Activated CD8-positive, alpha-beta T cell treated with anti-CD3 and anti-CD28 coated beads, Interleukin-2, amount 10 ng/mL, durations not matched to agents 7 days and 5 days (primary cell): ENCODE results near the gene IREB2. TPM values are rescaled to one million over a fixed set of nuclear protein-coding genes. Genes with fewer than 3 reads are reported as not detected.
A peak's percentile ranks its signal among the peaks of the same experiment; 100 is the strongest.
"Not testable (repeated sequence)": the region's sequence is repeated elsewhere in the genome, so short reads cannot be mapped to it uniquely, and the experiment has no call there.

Experiments used
- ATAC-seq: fragments of 150-1000 bp; cut with Tn5 transposase; one replicate; pipeline ENCODE4 v1.10.0; 2021; ENCODE audit warnings: moderate library complexity
- CTCF ChIA-PET: fragments of 350-600 bp; sonication (Branson Sonifier 250); formaldehyde crosslinking; loops from one replicate; lab custom pipeline; 2021; ENCODE audit warnings: antibody characterized with exemption; lab: Charles Lee
- POLR2A ChIA-PET: fragments of 350-600 bp; sonication (Branson Sonifier 250); formaldehyde crosslinking; loops from one replicate; lab custom pipeline; 2021; ENCODE audit warnings: antibody characterized with exemption; lab: Charles Lee
- DNase-seq: peaks from one replicate; pipeline ENCODE4 v3.0.0-alpha.2; 2020
- H3K27ac Mint-ChIP-seq: one replicate; pipeline ENCODE4 v1.8.0; 2021; ENCODE audit warnings: mild to moderate bottlenecking, mixed read lengths
- H3K27me3 Mint-ChIP-seq: one replicate; pipeline ENCODE4 v1.8.0; 2021; ENCODE audit warnings: low read depth, mixed read lengths
- H3K36me3 Mint-ChIP-seq: one replicate; pipeline ENCODE4 v1.8.0; 2021; ENCODE audit warnings: low read depth, mixed read lengths
- H3K4me1 Mint-ChIP-seq: one replicate; pipeline ENCODE4 v1.8.0; 2021; ENCODE audit warnings: low read depth, mixed read lengths
- H3K4me3 Mint-ChIP-seq: one replicate; pipeline ENCODE4 v1.8.0; 2021; ENCODE audit warnings: mild to moderate bottlenecking, mixed read lengths
- H3K9me3 Mint-ChIP-seq: one replicate; pipeline ENCODE4 v1.8.0; 2022; ENCODE audit warnings: mixed read lengths; ENCODE audit not compliant: insufficient read depth
- total RNA-seq, 2 experiments: library from RNA; stranded (reverse); gene quantifications; one replicate each; pipeline ENCODE4 v1.2.3, GENCODE V29; 2021

The IREB2 gene
- total RNA-seq, 2 experiments from 2014 or later, result 52.5 to 62.4 TPM

GRCh38 chr15:78537266-78537905 lies 99.4 kb downstream of the IREB2 start:
- no peak for DNase-seq
- peaks cover 19% of the 10 kb centered on the region for H3K4me1 Mint-ChIP-seq
- no peaks in the 10 kb centered on the region for H3K9me3 Mint-ChIP-seq
- no peaks in the 10 kb centered on the region for H3K27me3 Mint-ChIP-seq
- H3K36me3 Mint-ChIP-seq, result peaks cover 15% of the 10 kb centered on the region
- no peak for ATAC-seq
- H3K4me3 Mint-ChIP-seq, result no peak overlapping the region
- H3K27ac Mint-ChIP-seq, result no peak overlapping the region
- CTCF ChIA-PET, result no interaction called here
- POLR2A ChIA-PET, result no interaction called here

GRCh38 chr15:78538358-78538757 lies 100.3 kb downstream of the IREB2 start:
- CTCF ChIA-PET, result no interaction called here
- no peak overlapping the region for H3K27ac Mint-ChIP-seq
- POLR2A ChIA-PET, result no interaction called here

GRCh38 chr15:78539464-78540140 lies 101.6 kb downstream of the IREB2 start:
- Mint-ChIP-seq H3K27ac (peak overlapping the region; percentile 91), H3K36me3 (peaks cover 33% of the 10 kb centered on the region), H3K4me1 (peaks cover 31% of the 10 kb centered on the region), H3K4me3 (peak overlapping the region; percentile 90)
- not testable (repeated sequence) for DNase-seq, H3K9me3 Mint-ChIP-seq, ATAC-seq, H3K27me3 Mint-ChIP-seq
- CTCF ChIA-PET, result interaction anchor here (0.7 to 2.0 kb wide), 10 partner anchors 9 to 274 kb away, joined by 3 to 8 read pairs (median 3); partner anchors contain the start of gene CHRNA5
- POLR2A ChIA-PET, result interaction anchor here (0.6 to 2.5 kb wide), 15 partner anchors 9 to 334 kb away, joined by 3 to 28 read pairs (median 6); partner anchors contain the start of genes CHRNA5, DNAJA4, HYKK and IREB2

More at GRCh38 chr15:78538358-78538757, 100.3 kb downstream of the IREB2 start:
- H3K27me3 Mint-ChIP-seq, result no peaks in the 10 kb centered on the region
- no peak overlapping the region for H3K4me3 Mint-ChIP-seq
- H3K9me3 Mint-ChIP-seq, result no peaks in the 10 kb centered on the region
- H3K4me1 Mint-ChIP-seq, result peaks cover 28% of the 10 kb centered on the region
- peaks cover 25% of the 10 kb centered on the region for H3K36me3 Mint-ChIP-seq
- DNase-seq, result no peak
- ATAC-seq, result no peak

GRCh38 chr15:78540141-78540870 lies 102.3 kb downstream of the IREB2 start, which contains the start of gene PSMA4:
Gene PSMA4, plus strand, starts transcription at chr15:78540444. Its CDS starts 1,484 bp downstream, at chr15:78541928.
- DNase-seq (peak; percentile 95), ATAC-seq (peak; percentile 85)
- peak within 1 kb of the TSS; percentile 90 for H3K4me3 Mint-ChIP-seq
- H3K27me3 Mint-ChIP-seq, result no peaks in the 10 kb centered on the region
- H3K9me3 Mint-ChIP-seq, result no peaks in the 10 kb centered on the region
- peaks cover 34% of the 10 kb centered on the region for H3K4me1 Mint-ChIP-seq
- peak within 1 kb of the TSS; percentile 91 for H3K27ac Mint-ChIP-seq
- peaks cover 37% of the 10 kb centered on the region for H3K36me3 Mint-ChIP-seq
- ChIA-PET POLR2A (interaction anchor here (0.6 to 2.5 kb wide), 19 partner anchors 8 to 550 kb away, joined by 3 to 28 read pairs (median 4); partner anchors contain the start of genes CHRNA5, DNAJA4, HYKK and IREB2), CTCF (interaction anchor here (0.7 to 2.0 kb wide), 11 partner anchors 8 to 275 kb away, joined by 3 to 8 read pairs (median 3); partner anchors contain the start of gene CHRNA5)

GRCh38 chr15:78540871-78541743 lies 103.1 kb downstream of the IREB2 start:
- peak; percentile 35 for DNase-seq
- Mint-ChIP-seq H3K27ac (peak overlapping the region; percentile 91), H3K36me3 (peaks cover 45% of the 10 kb centered on the region), H3K9me3 (no peaks in the 10 kb centered on the region), H3K4me1 (peaks cover 34% of the 10 kb centered on the region), H3K27me3 (no peaks in the 10 kb centered on the region), H3K4me3 (peak overlapping the region; percentile 90)
- no peak for ATAC-seq
- ChIA-PET POLR2A (interaction anchor here (0.6 to 2.5 kb wide), 18 partner anchors 9 to 551 kb away, joined by 3 to 28 read pairs (median 4); partner anchors contain the start of genes CHRNA5, HYKK, IREB2 and SKIC8), CTCF (interaction anchor here (0.9 to 2.0 kb wide), 6 partner anchors 24 to 276 kb away, joined by 3 to 8 read pairs (median 4); partner anchors contain the start of gene CHRNA5)

- Mint-ChIP-seq H3K4me3 (peak overlapping the region; percentile 90), H3K36me3 (peaks cover 49% of the 10 kb centered on the region), H3K27ac (peak overlapping the region; percentile 91), H3K4me1 (peaks cover 34% of the 10 kb centered on the region), H3K27me3 (no peaks in the 10 kb centered on the region), H3K9me3 (no peaks in the 10 kb centered on the region)
- POLR2A ChIA-PET, result interaction anchor here (1.2 to 2.5 kb wide), 3 partner anchors 23 to 242 kb away, joined by 4 to 28 read pairs (median 20); partner anchors contain the start of genes CHRNA5, IREB2 and SKIC8
- CTCF ChIA-PET, result no interaction called here
- ATAC-seq (no peak), DNase-seq (no peak)
Observed at GRCh38 chr15:78541744-78542034, 103.7 kb downstream of the IREB2 start.

- DNase-seq (no peak), ATAC-seq (no peak)
- Mint-ChIP-seq H3K36me3 (peaks cover 54% of the 10 kb centered on the region), H3K4me3 (peak overlapping the region; percentile 90), H3K4me1 (peaks cover 34% of the 10 kb centered on the region), H3K9me3 (no peaks in the 10 kb centered on the region), H3K27ac (peak overlapping the region; percentile 39), H3K27me3 (no peaks in the 10 kb centered on the region)
- ChIA-PET POLR2A (interaction anchor here (0.6 kb wide), 1 partner anchor 94 kb away, joined by 3 read pairs; no protein-coding TSS in a partner anchor), CTCF (interaction anchor here (1.4 kb wide), 1 partner anchor 10 kb away, joined by 3 read pairs; no protein-coding TSS in a partner anchor)
Observed at GRCh38 chr15:78542647-78543046, 104.6 kb downstream of the IREB2 start.

- Mint-ChIP-seq H3K36me3 (peaks cover 46% of the 10 kb centered on the region), H3K4me1 (peaks cover 1% of the 10 kb centered on the region)
- POLR2A ChIA-PET, result interaction anchor here (0.9 to 1.2 kb wide), 2 partner anchors 10 to 15 kb away, joined by 4 to 7 read pairs; partner anchors contain the start of genes CHRNA5 and PSMA4
Observed at GRCh38 chr15:78550194-78550593, 112.2 kb downstream of the IREB2 start.

GRCh38 chr15:78550815-78551214 lies 112.8 kb downstream of the IREB2 start:
- H3K4me1 Mint-ChIP-seq, result no peaks in the 10 kb centered on the region
- H3K27ac Mint-ChIP-seq, result no peak overlapping the region
- ChIA-PET POLR2A (interaction anchor here (0.5 to 1.0 kb wide), 3 partner anchors 11 to 597 kb away, joined by 3 to 4 read pairs (median 3); partner anchors contain the start of genes CHRNA5 and PSMA4), CTCF (no interaction called here)
- H3K27me3 Mint-ChIP-seq, result no peaks in the 10 kb centered on the region
- no peak for ATAC-seq
- no peak for DNase-seq
- no peak overlapping the region for H3K4me3 Mint-ChIP-seq
- H3K36me3 Mint-ChIP-seq, result peaks cover 40% of the 10 kb centered on the region
- H3K9me3 Mint-ChIP-seq, result no peaks in the 10 kb centered on the region

More at GRCh38 chr15:78550194-78550593, 112.2 kb downstream of the IREB2 start:
- H3K9me3 Mint-ChIP-seq, result no peaks in the 10 kb centered on the region
- H3K27me3 Mint-ChIP-seq, result no peaks in the 10 kb centered on the region
- DNase-seq, result no peak
- H3K4me3 Mint-ChIP-seq, result no peak overlapping the region
- CTCF ChIA-PET, result interaction anchor here (1.4 kb wide), 1 partner anchor 16 kb away, joined by 5 read pairs; the partner anchor contains the start of gene CHRNA5
- ATAC-seq, result no peak
- H3K27ac Mint-ChIP-seq, result no peak overlapping the region
